Measurements from ENCODE around the gene SIPA1L3.

Gene SIPA1L3

GRCh38 chr19:38191747-38192146 lies 284.7 kb downstream of the SIPA1L3 start:
- no peak for DNase-seq (ENCODE audit: low read depth)

GRCh38 chr19:38193445-38193844 lies 286.4 kb downstream of the SIPA1L3 start:
- DNase-seq (ENCODE audit: low read depth) = no peak

- DNase-seq (ENCODE audit: low read depth) = no peak
Observed at GRCh38 chr19:38194061-38194701, 287.2 kb downstream of the SIPA1L3 start.

GRCh38 chr19:38195237-38195636 lies 288.2 kb downstream of the SIPA1L3 start:
- no peak for DNase-seq (ENCODE audit: low read depth)

- DNase-seq (ENCODE audit: low read depth) = no peak
Observed at GRCh38 chr19:38196245-38196837, 289.3 kb downstream of the SIPA1L3 start.

GRCh38 chr19:38196948-38197656 lies 290.1 kb downstream of the SIPA1L3 start:
- no peak for DNase-seq (ENCODE audit: low read depth)

GRCh38 chr19:38197937-38198704 lies 291.1 kb downstream of the SIPA1L3 start:
- DNase-seq (ENCODE audit: low read depth) = no peak

GRCh38 chr19:38199340-38199739 lies 292.3 kb downstream of the SIPA1L3 start:
- DNase-seq (ENCODE audit: low read depth) = no peak

GRCh38 chr19:38201731-38202130 lies 294.7 kb downstream of the SIPA1L3 start:
- DNase-seq (ENCODE audit: low read depth) = no peak

- DNase-seq (ENCODE audit: low read depth) = no peak
Observed at GRCh38 chr19:38202504-38202903, 295.5 kb downstream of the SIPA1L3 start.

- no peak for DNase-seq (ENCODE audit: low read depth)
Observed at GRCh38 chr19:38203197-38203596, 296.2 kb downstream of the SIPA1L3 start.

GRCh38 chr19:38204096-38204495 lies 297.1 kb downstream of the SIPA1L3 start:
- DNase-seq (ENCODE audit: low read depth) = no peak

- DNase-seq (ENCODE audit: low read depth) = no peak
Observed at GRCh38 chr19:38204728-38205127, 297.7 kb downstream of the SIPA1L3 start.

GRCh38 chr19:38206006-38206745 lies 299.2 kb downstream of the SIPA1L3 start:
- no peak for DNase-seq (ENCODE audit: low read depth)

- no peak for DNase-seq (ENCODE audit: low read depth)
Observed at GRCh38 chr19:38206928-38207327, 299.9 kb downstream of the SIPA1L3 start.

- DNase-seq (ENCODE audit: low read depth) = no peak
Observed at GRCh38 chr19:38207543-38207942, 300.5 kb downstream of the SIPA1L3 start.

- no peak for DNase-seq (ENCODE audit: low read depth)
Observed at GRCh38 chr19:38208571-38208970, 301.6 kb downstream of the SIPA1L3 start.

GRCh38 chr19:38209152-38209551 lies 302.1 kb downstream of the SIPA1L3 start:
- DNase-seq (ENCODE audit: low read depth) = no peak

GRCh38 chr19:38209671-38210457 lies 302.9 kb downstream of the SIPA1L3 start:
- peak; percentile 35 for DNase-seq (ENCODE audit: low read depth)

- DNase-seq (ENCODE audit: low read depth) = no peak
Observed at GRCh38 chr19:38210458-38210987, 303.5 kb downstream of the SIPA1L3 start.

GRCh38 chr19:38211151-38211591 lies 304.2 kb downstream of the SIPA1L3 start:
- no peak for DNase-seq (ENCODE audit: low read depth)

Data from fibroblast of gingiva (primary cell).